Measurements from ENCODE around the gene STX18. TPM values are rescaled to one million over a fixed set of nuclear protein-coding genes. Genes with fewer than 3 reads are reported as not detected.

The STX18 gene
- total and polyA plus RNA-seq, 10 of the 15 experiments (the other 5 are each of a cell fraction or from before 2014, with no cell fraction given): 8.2 to 46.6 (median 31.1) TPM

- no peak for TF ChIP-seq CTCF (IDR thresholded peaks at IDR 0.05 in 2 of 3, conservative IDR thresholded peaks at IDR 0.05 in 1 of 3; ENCODE audit: control insufficient read depth in 2 of 3, extremely low read depth in 1 of 3, insufficient read depth in 1 of 3, low read depth in 3 of 3, low read length in 3 of 3)
- TF ChIP-seq MAX (IDR thresholded peaks at IDR 0.05; ENCODE audit: low read depth, low read length): no peak
- no peak for TF ChIP-seq HCFC1 (IDR thresholded peaks at IDR 0.05; ENCODE audit: low read length)
- no peak for TF ChIP-seq EP300 (IDR thresholded peaks at IDR 0.05; ENCODE audit: borderline replicate concordance in 1 of 2, control insufficient read depth in 1 of 2, low read depth in 2 of 2, low read length in 2 of 2)
- no peak for TF ChIP-seq TCF7 (IDR thresholded peaks at IDR 0.05; ENCODE audit: borderline replicate concordance)
- TF ChIP-seq IKZF1 (conservative IDR thresholded peaks at IDR 0.05): no peak
- no peak for TF ChIP-seq SMAD5 (IDR thresholded peaks at IDR 0.05; ENCODE audit: low read depth)
- TF ChIP-seq SMAD1 (IDR thresholded peaks at IDR 0.05; ENCODE audit: low read depth, partially characterized antibody): peak; percentile 42
- no peak for TF ChIP-seq NFYA (IDR thresholded peaks at IDR 0.05; ENCODE audit: borderline replicate concordance, low read depth, low read length)
- TF ChIP-seq PAX5 (IDR thresholded peaks at IDR 0.05; ENCODE audit: borderline replicate concordance, low read depth, low read length): no peak
- no peak for TF ChIP-seq DPF2 (IDR thresholded peaks at IDR 0.05)
- TF ChIP-seq SREBF1 (IDR thresholded peaks at IDR 0.05; ENCODE audit: low read length): no peak
- TF ChIP-seq SP1 (IDR thresholded peaks at IDR 0.05; ENCODE audit: low read depth, low read length): peak; percentile 21
- no peak for TF ChIP-seq PRDM15 (CRISPR knock-in tag; IDR thresholded peaks at IDR 0.05)
- no peak for TF ChIP-seq NKRF (conservative IDR thresholded peaks at IDR 0.05)
- TF ChIP-seq HSF1 (IDR thresholded peaks at IDR 0.05; ENCODE audit: low read depth, low read length): no peak
- no peak for TF ChIP-seq KDM1A (IDR thresholded peaks at IDR 0.05; ENCODE audit: borderline replicate concordance)
- TF ChIP-seq ATF7 (IDR thresholded peaks at IDR 0.05; ENCODE audit: low read depth): 0 out of 2 replicates have a peak, but pooled peaks have one; percentile 29
- TF ChIP-seq EGR1 (IDR thresholded peaks at IDR 0.05; ENCODE audit: borderline replicate concordance in 1 of 2, low read depth in 2 of 2, low read length in 2 of 2): no peak
Observed at GRCh38 chr4:4541040-4541631, 712 bp downstream of the STX18 start (continued).
